Kidney capillary endothelial cell (primary cell): ENCODE data around the gene FBXO31.
"Not testable (repeated sequence)": the region's sequence is repeated elsewhere in the genome, so short reads cannot be mapped to it uniquely, and the experiment has no call there.

Source experiments
- DNase-seq: peaks from one replicate; pipeline ENCODE4 v3.0.0-alpha.2; 2018; ENCODE audit warnings: low spot score

Gene FBXO31

GRCh38 chr16:87362828-87363559 lies 20.6 kb downstream of the FBXO31 start:
- not testable (repeated sequence) for DNase-seq

GRCh38 chr16:87361916-87362619 lies 21.5 kb downstream of the FBXO31 start:
- DNase-seq: no peak

- no peak for DNase-seq
Measured at GRCh38 chr16:87360862-87361610, 22.5 kb downstream of the FBXO31 start.

- no peak for DNase-seq
Measured at GRCh38 chr16:87359121-87359520, 24.5 kb downstream of the FBXO31 start.

GRCh38 chr16:87358696-87359095 lies 24.9 kb downstream of the FBXO31 start:
- DNase-seq: no peak

- DNase-seq: no peak
Measured at GRCh38 chr16:87358250-87358649, 25.3 kb downstream of the FBXO31 start.

- no peak for DNase-seq
Measured at GRCh38 chr16:87356491-87356853, 27.1 kb downstream of the FBXO31 start.

GRCh38 chr16:87353613-87354012 lies 30.0 kb downstream of the FBXO31 start:
- no peak for DNase-seq

GRCh38 chr16:87352818-87353217 lies 30.8 kb downstream of the FBXO31 start:
- no peak for DNase-seq

- DNase-seq: no peak
Measured at GRCh38 chr16:87351320-87351698, 32.3 kb downstream of the FBXO31 start.

- DNase-seq: no peak
Measured at GRCh38 chr16:87350681-87351319, 32.8 kb downstream of the FBXO31 start.

- no peak for DNase-seq
Measured at GRCh38 chr16:87350031-87350430, 33.5 kb downstream of the FBXO31 start.

- no peak for DNase-seq
Measured at GRCh38 chr16:87348616-87349157, 34.9 kb downstream of the FBXO31 start.

GRCh38 chr16:87347932-87348615 lies 35.5 kb downstream of the FBXO31 start:
- no peak for DNase-seq

GRCh38 chr16:87346517-87347060 lies 37.0 kb downstream of the FBXO31 start:
- no peak for DNase-seq

- DNase-seq: no peak
Measured at GRCh38 chr16:87345726-87346424, 37.7 kb downstream of the FBXO31 start.

- no peak for DNase-seq
Measured at GRCh38 chr16:87344931-87345631, 38.5 kb downstream of the FBXO31 start.

GRCh38 chr16:87344165-87344930 lies 39.2 kb downstream of the FBXO31 start:
- no peak for DNase-seq

GRCh38 chr16:87343753-87344050 lies 39.9 kb downstream of the FBXO31 start:
- DNase-seq: no peak
